Measurements from ENCODE around the gene TTC28. TPM values are rescaled to one million over a fixed set of nuclear protein-coding genes. Genes with fewer than 3 reads are reported as not detected.

Gene TTC28
- total RNA-seq, 1 experiment from 2014 or later = not detected

DNA sequence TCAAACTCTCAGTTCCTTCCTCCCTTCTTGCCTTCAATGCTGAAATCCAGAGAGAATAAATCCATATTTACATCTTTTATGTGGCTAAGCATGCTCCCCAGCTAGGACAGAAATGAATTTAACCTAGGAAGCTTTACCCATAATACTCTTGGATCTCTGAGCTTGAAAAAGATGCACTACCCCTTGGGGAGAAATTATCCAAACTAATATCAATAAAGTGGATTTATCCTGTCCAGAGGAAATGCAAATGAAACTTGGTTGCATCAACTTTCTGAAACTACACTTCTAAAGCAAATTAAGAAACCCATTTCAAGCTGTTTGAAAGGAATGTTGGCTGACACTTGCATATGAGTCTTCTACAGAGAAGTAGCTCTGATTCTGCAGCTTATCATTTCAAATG is 347.9 kb downstream of the TTC28 start:
- BruUV-seq (replicated peaks) = no TSS peak
- DNase-seq (ENCODE audit: unreplicated experiment) = no peak
- Mint-ChIP-seq H3K27me3 (ENCODE audit: insufficient read depth, unreplicated experiment) (peaks cover 66% of the 10 kb centered on the region), H3K9me3 (ENCODE audit: unreplicated experiment) (no peaks in the 10 kb centered on the region), H3K36me3 (ENCODE audit: insufficient read depth, unreplicated experiment) (no peaks in the 10 kb centered on the region), H3K27ac (ENCODE audit: low read depth, unreplicated experiment) (no peak overlapping the region), H3K4me3 (ENCODE audit: unreplicated experiment) (no peak overlapping the region), H3K4me1 (ENCODE audit: insufficient read depth, unreplicated experiment) (no peaks in the 10 kb centered on the region)
- CTCF ChIA-PET = no interaction called here
- TF ChIP-seq, protein P1, sequence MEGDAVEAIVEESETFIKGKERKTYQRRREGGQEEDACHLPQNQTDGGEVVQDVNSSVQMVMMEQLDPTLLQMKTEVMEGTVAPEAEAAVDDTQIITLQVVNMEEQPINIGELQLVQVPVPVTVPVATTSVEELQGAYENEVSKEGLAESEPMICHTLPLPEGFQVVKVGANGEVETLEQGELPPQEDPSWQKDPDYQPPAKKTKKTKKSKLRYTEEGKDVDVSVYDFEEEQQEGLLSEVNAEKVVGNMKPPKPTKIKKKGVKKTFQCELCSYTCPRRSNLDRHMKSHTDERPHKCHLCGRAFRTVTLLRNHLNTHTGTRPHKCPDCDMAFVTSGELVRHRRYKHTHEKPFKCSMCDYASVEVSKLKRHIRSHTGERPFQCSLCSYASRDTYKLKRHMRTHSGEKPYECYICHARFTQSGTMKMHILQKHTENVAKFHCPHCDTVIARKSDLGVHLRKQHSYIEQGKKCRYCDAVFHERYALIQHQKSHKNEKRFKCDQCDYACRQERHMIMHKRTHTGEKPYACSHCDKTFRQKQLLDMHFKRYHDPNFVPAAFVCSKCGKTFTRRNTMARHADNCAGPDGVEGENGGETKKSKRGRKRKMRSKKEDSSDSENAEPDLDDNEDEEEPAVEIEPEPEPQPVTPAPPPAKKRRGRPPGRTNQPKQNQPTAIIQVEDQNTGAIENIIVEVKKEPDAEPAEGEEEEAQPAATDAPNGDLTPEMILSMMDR (IDR thresholded peaks at IDR 0.05; ENCODE audit: unreplicated experiment) = no peak
- intact Hi-C loops (cut with micrococcal nuclease) = no loop called here
- POLR2A ChIA-PET = interaction anchor here (1.2 kb wide), 1 partner anchor 11 kb away, joined by 3 read pairs; no protein-coding TSS in a partner anchor

DNA sequence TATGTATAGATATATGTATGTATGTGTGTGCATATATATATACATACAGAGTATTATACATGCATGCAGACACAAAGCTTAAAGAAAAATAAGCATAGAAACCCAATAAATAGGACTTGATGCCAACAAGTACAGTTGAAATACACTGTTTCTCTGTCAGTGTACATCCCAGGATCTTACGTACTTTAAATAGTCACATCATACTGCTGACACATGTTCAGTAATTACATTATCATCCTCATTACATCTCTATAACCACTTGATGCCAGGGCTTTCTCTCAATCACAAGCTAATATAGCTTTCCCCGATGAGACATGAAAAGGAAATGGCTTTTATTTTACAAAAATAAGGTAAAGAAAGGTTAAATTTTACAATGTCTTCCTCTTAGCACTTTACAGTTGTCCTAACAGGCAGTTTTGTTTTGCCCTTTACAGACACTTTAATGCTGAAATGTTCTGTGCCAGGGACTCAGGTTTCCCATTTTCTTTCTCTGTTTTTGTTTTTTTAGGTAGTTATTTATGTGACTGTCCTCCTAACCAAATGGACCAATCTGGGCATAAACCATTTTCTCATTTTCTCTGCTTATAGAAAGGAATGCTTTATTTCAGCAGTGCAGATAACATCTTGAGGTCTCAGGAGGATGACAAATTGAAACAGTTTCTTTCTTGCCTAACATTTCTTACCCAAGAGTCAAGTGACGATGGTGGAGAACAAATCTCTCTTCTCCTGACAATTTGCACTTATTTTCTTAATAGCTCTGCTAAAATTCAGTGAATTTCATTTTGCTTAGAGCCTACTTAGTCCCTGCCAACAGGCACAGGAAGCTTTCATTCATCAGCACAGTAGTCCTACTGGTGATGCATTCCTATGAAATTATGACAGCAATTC is 350.2 kb downstream of the TTC28 start:
- DNase-seq (ENCODE audit: unreplicated experiment) = no peak
- POLR2A ChIA-PET = no interaction called here
- Mint-ChIP-seq H3K36me3 (ENCODE audit: insufficient read depth, unreplicated experiment) (no peaks in the 10 kb centered on the region), H3K4me3 (ENCODE audit: unreplicated experiment) (no peak overlapping the region), H3K27ac (ENCODE audit: low read depth, unreplicated experiment) (no peak overlapping the region), H3K9me3 (ENCODE audit: unreplicated experiment) (no peaks in the 10 kb centered on the region), H3K4me1 (ENCODE audit: insufficient read depth, unreplicated experiment) (no peaks in the 10 kb centered on the region), H3K27me3 (ENCODE audit: insufficient read depth, unreplicated experiment) (peaks cover 66% of the 10 kb centered on the region)
- intact Hi-C loops (cut with micrococcal nuclease) = no loop called here
- CTCF ChIA-PET = no interaction called here
- BruUV-seq (replicated peaks) = no TSS peak
- TF ChIP-seq, protein P1 (IDR thresholded peaks at IDR 0.05; ENCODE audit: unreplicated experiment) = no peak

DNA sequence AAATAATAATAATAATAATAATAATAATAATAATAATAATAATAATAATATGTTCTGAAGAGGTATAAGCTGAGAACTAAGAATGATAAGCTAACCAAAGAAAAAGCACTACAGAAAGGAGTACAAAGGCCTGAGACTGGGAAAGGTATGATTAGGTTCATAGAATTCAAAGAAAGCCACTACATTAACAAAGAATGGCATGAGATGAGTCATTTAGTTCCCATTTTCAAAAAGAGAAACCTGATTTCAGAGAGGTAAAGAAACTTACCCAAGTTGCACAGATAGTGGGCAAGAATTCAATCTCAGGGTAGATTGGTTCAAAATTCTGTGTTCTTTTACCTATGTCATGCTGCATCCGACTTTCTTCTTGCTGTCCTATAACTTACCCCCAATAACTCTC is 350.9 kb downstream of the TTC28 start:
- intact Hi-C loops (cut with micrococcal nuclease) = no loop called here
- TF ChIP-seq, protein P1 (IDR thresholded peaks at IDR 0.05; ENCODE audit: unreplicated experiment) = no peak
- POLR2A ChIA-PET = no interaction called here
- Mint-ChIP-seq H3K4me3 (ENCODE audit: unreplicated experiment) (no peak overlapping the region), H3K4me1 (ENCODE audit: insufficient read depth, unreplicated experiment) (no peaks in the 10 kb centered on the region), H3K27ac (ENCODE audit: low read depth, unreplicated experiment) (no peak overlapping the region), H3K36me3 (ENCODE audit: insufficient read depth, unreplicated experiment) (no peaks in the 10 kb centered on the region), H3K27me3 (ENCODE audit: insufficient read depth, unreplicated experiment) (peaks cover 71% of the 10 kb centered on the region), H3K9me3 (ENCODE audit: unreplicated experiment) (no peaks in the 10 kb centered on the region)
- BruUV-seq (replicated peaks) = no TSS peak
- CTCF ChIA-PET = no interaction called here
- no peak for DNase-seq (ENCODE audit: unreplicated experiment)

DNA sequence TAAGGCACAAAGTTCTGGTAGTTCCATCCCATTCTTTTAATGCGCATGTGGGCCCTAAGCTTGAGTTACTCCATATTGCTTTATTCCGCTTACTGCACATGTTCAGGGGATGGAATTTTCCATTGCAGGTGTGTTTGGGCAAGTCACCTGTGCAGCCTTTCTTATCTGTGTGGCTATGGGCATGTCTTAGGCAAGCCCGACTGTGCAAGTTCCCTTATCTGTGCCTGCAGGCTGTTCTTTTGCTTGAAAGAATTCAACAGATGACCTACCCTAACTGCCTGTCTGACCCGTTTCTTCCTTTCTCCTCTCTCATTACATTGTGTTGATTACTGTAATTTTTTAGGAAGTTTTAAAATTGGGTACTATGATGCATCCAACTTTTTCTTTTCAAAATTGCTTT is 363.6 kb downstream of the TTC28 start:
- Mint-ChIP-seq H3K27ac (ENCODE audit: low read depth, unreplicated experiment) (no peak overlapping the region), H3K9me3 (ENCODE audit: unreplicated experiment) (no peaks in the 10 kb centered on the region), H3K4me1 (ENCODE audit: insufficient read depth, unreplicated experiment) (no peaks in the 10 kb centered on the region), H3K4me3 (ENCODE audit: unreplicated experiment) (no peak overlapping the region), H3K27me3 (ENCODE audit: insufficient read depth, unreplicated experiment) (peaks cover 50% of the 10 kb centered on the region), H3K36me3 (ENCODE audit: insufficient read depth, unreplicated experiment) (no peaks in the 10 kb centered on the region)
- no peak for DNase-seq (ENCODE audit: unreplicated experiment)
- POLR2A ChIA-PET = no interaction called here
- CTCF ChIA-PET = no interaction called here
- no TSS peak for BruUV-seq (replicated peaks)
- intact Hi-C loops (cut with micrococcal nuclease) = no loop called here
- TF ChIP-seq, protein P1 (IDR thresholded peaks at IDR 0.05; ENCODE audit: unreplicated experiment) = no peak
